BJ (cell line): ENCODE data around the gene FAAP100. TPM values are rescaled to one million over a fixed set of nuclear protein-coding genes. Genes with fewer than 3 reads are reported as not detected.

Experiments used
- CTCF ChIA-PET: fragments of 350-600 bp; formaldehyde crosslinking; extraction: SDS; loops from one replicate; lab custom pipeline; 2021; ENCODE audit warnings: antibody characterized with exemption, inconsistent platforms; lab: Yijun Ruan, JAX
- POLR2A ChIA-PET: fragments of 300-600 bp; sonication (Branson Sonifier 250); formaldehyde crosslinking; extraction: SDS; loops from one replicate; lab custom pipeline; 2021; ENCODE audit warnings: antibody characterized with exemption; lab: Charles Lee
- DNase-seq: peaks from one replicate; pipeline ENCODE4 v3.0.0-alpha.2; 2011; ENCODE audit warnings: low read depth
- H3K27me3 ChIP-seq: 2 replicates; pipeline ENCODE4 v1.6.0; 2011; ENCODE audit warnings: low read length; ENCODE audit not compliant: control insufficient read depth, insufficient read depth
- H3K36me3 ChIP-seq: 2 replicates; pipeline ENCODE4 v1.5.1; 2011; ENCODE audit warnings: low read length; ENCODE audit not compliant: control insufficient read depth, insufficient read depth
- H3K4me3 ChIP-seq: 2 replicates; pipeline ENCODE4 v1.5.1; 2011; ENCODE audit warnings: low read depth, mild to moderate bottlenecking, control low read depth, low read length
- polyA plus RNA-seq: library from polyadenylated mRNA; depleted of rRNA; stranded (reverse); fragments of >200 nt; gene quantifications from 2 replicates; pipeline ENCODE4 v1.2.3, GENCODE V29; 2011
- TF ChIP-seq, protein P1 (sequence below): IDR thresholded peaks from 2 replicates; pipeline ENCODE4 v1.5.1; 2011; ENCODE audit warnings: low read depth, mild to moderate bottlenecking, control low read depth, inconsistent platforms, low read length, moderate library complexity; ENCODE audit not compliant: insufficient read depth

The FAAP100 gene
- polyA plus RNA-seq, 1 experiment = 11.2 TPM

DNA sequence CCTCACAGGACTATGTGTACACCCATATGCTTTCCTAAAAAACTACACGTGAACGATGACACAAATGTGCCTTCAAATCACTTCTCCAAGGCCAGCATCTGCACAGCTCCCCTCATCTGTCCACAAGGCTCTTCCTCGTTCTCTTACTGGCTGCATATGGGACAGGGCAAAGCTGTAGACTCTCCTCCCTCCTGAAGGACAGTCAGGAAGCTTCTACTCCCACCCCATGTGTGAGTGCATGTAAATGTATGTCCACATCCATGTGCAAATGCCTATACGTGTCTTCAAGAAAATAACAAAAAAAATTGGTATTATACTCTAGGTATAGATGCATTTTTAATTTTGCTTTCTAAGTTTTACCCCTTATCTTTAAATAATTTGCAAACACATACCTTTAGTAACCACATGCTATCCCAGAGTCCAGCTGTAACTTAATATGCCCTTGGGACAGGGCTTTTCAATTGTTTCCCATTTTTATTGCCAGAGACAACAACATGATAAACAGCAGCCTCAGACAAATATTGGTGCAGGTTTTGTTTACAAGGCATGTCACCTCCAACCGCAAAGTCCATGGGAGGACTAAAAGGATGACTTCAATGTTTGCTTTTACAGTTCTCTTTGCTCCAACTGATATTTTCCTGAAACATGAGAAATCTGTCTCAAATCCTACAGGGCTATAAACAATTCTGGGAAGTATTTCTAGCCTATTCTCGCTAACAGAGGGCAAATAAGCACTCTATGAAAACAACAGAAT lies 31.6 kb upstream of the FAAP100 start:
- no peak overlapping the region for H3K4me3 ChIP-seq
- DNase-seq = no peak
- no peaks in the 10 kb centered on the region for H3K27me3 ChIP-seq
- ChIA-PET CTCF (interaction anchor here (2.3 kb wide), 1 partner anchor 18 kb away, joined by 6 read pairs; no protein-coding TSS in a partner anchor), POLR2A (interaction anchor here (0.5 kb wide), 1 partner anchor 77 kb away, joined by 12 read pairs; no protein-coding TSS in a partner anchor)
- H3K36me3 ChIP-seq = peaks cover 18% of the 10 kb centered on the region
- TF ChIP-seq, protein P1, sequence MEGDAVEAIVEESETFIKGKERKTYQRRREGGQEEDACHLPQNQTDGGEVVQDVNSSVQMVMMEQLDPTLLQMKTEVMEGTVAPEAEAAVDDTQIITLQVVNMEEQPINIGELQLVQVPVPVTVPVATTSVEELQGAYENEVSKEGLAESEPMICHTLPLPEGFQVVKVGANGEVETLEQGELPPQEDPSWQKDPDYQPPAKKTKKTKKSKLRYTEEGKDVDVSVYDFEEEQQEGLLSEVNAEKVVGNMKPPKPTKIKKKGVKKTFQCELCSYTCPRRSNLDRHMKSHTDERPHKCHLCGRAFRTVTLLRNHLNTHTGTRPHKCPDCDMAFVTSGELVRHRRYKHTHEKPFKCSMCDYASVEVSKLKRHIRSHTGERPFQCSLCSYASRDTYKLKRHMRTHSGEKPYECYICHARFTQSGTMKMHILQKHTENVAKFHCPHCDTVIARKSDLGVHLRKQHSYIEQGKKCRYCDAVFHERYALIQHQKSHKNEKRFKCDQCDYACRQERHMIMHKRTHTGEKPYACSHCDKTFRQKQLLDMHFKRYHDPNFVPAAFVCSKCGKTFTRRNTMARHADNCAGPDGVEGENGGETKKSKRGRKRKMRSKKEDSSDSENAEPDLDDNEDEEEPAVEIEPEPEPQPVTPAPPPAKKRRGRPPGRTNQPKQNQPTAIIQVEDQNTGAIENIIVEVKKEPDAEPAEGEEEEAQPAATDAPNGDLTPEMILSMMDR = no peak

DNA sequence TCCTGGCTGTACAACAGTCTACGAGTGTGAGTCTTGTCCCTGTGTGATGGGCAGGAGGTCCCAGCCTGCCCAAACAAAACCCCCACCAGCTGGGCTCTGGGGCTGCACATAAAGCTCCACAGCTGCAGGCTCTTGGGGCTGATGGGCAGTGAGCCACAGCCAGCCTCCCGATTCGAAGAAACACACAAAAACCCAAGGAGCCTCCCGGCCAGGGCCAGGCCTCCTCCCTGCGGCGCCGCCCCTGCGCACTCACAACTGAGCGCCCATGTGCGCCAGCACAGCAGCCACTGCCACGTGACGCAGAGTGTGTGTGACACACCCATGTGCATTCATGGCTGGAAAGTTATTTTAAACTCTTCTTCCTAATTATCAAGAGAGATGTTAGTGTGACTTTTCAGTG lies 30.6 kb upstream of the FAAP100 start:
- TF ChIP-seq, protein P1 = no peak
- ChIA-PET CTCF (interaction anchor here (1.0 to 1.2 kb wide), 3 partner anchors 19 to 45 kb away, joined by 3 to 8 read pairs (median 3); no protein-coding TSS in a partner anchor), POLR2A (interaction anchor here (0.5 kb wide), 1 partner anchor 76 kb away, joined by 12 read pairs; no protein-coding TSS in a partner anchor)
- DNase-seq = no peak
- Histone ChIP-seq H3K4me3 (no peak overlapping the region), H3K36me3 (peaks cover 14% of the 10 kb centered on the region), H3K27me3 (no peaks in the 10 kb centered on the region)

DNA sequence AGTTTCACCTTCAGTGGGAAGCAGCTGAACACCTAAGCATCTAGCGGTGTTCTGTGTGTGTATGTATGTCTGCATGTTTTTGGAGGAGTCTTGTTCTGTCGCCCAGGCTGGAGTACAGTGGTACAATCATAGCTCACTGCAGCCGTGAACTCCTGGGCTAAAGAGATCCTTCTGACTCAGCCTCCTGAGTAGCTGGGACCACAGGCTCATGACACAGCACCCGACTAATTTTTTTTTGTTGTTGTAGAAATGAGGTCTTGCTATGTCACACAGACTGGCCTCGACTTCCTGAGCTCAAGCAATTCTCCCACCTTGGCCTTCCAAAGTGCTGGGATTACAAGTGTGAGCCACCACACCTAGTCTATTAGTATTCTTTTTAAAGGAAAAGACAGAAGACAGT lies 30.2 kb upstream of the FAAP100 start:
- POLR2A ChIA-PET = no interaction called here

DNA sequence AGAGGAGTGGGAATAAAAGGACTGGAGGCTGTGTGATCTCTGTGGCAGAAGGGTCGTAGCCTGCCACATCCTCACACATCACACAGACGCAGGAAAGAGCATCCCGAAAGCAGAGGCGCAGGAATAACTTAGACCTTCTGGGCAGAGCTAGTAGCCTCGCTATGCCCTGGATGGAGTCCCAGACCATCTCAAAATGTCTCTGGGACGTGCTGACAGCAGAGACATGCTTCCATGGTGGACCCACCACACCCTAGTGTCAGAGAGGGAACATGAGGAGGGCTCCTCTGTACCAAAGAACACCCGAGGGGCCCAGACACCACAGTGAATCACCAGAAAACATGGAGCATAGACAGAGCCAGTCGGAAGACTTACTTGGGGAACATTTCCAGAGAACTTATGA lies 29.6 kb upstream of the FAAP100 start:
- Histone ChIP-seq H3K4me3 (no peak overlapping the region), H3K36me3 (peaks cover 12% of the 10 kb centered on the region), H3K27me3 (no peaks in the 10 kb centered on the region)
- ChIA-PET POLR2A (no interaction called here), CTCF (interaction anchor here (1.0 to 1.2 kb wide), 3 partner anchors 20 to 44 kb away, joined by 3 to 8 read pairs (median 3); no protein-coding TSS in a partner anchor)
- DNase-seq = no peak
- TF ChIP-seq, protein P1 = no peak

More for the DNA sequence above, 30.2 kb upstream of the FAAP100 start:
- H3K4me3 ChIP-seq = no peak overlapping the region
- H3K36me3 ChIP-seq = peaks cover 14% of the 10 kb centered on the region
- no peak for DNase-seq
- no peaks in the 10 kb centered on the region for H3K27me3 ChIP-seq
- TF ChIP-seq, protein P1 = no peak
- CTCF ChIA-PET = interaction anchor here (1.0 to 1.2 kb wide), 3 partner anchors 19 to 45 kb away, joined by 3 to 8 read pairs (median 3); no protein-coding TSS in a partner anchor

DNA sequence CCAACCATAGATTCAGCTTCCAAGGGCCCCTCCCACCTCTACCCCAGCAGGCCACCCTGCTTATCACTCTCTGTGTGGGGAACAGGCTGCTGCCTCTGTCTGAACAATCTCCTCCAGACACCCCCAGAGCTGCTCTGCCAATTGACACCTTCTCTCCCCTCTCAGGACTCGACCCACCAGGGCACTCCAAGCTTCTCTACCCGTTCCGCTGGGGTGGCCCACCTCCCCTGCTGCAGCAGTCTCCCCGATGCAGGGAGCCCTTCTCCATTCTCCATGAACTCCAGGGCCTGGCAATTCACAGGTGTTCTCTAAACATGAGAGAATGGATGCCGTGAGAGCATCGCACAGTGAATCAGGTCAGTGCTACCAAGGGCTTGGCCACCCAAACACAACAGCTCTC lies 28.3 kb upstream of the FAAP100 start:
- H3K36me3 ChIP-seq = peaks cover 10% of the 10 kb centered on the region
- POLR2A ChIA-PET = no interaction called here

More for the DNA sequence above, 28.3 kb upstream of the FAAP100 start:
- Histone ChIP-seq H3K27me3 (no peaks in the 10 kb centered on the region), H3K4me3 (no peak overlapping the region)
- TF ChIP-seq, protein P1 = no peak
- CTCF ChIA-PET = interaction anchor here (1.0 to 2.1 kb wide), 4 partner anchors 8 to 66 kb away, joined by 3 to 6 read pairs (median 4); partner anchors contain the start of gene FAAP100
- no peak for DNase-seq
